NCI-H2227 (cell line): ENCODE data around the gene ZFP62.
"Not testable (repeated sequence)": the region's sequence is repeated elsewhere in the genome, so short reads cannot be mapped to it uniquely, and the experiment has no call there.

Source experiments
- DNase-seq: peaks from one replicate; lab custom pipeline; 2025; ENCODE audit not compliant: unreplicated experiment; lab: John Stamatoyannopoulos, UW

ZFP62 gene

GRCh38 chr5:180830253-180831138 lies 30.6 kb downstream of the ZFP62 start:
- DNase-seq = peak; percentile 57

GRCh38 chr5:180829726-180830125 lies 31.4 kb downstream of the ZFP62 start:
- no peak for DNase-seq

- not testable (repeated sequence) for DNase-seq
These were observed 32.1 kb downstream of the ZFP62 start for GRCh38 chr5:180828756-180829531.

- not testable (repeated sequence) for DNase-seq
These were observed 33.7 kb downstream of the ZFP62 start for GRCh38 chr5:180827374-180827773.

GRCh38 chr5:180825768-180826525 lies 35.1 kb downstream of the ZFP62 start:
- no peak for DNase-seq

GRCh38 chr5:180824630-180825476 lies 36.2 kb downstream of the ZFP62 start:
- DNase-seq = no peak

- DNase-seq = no peak
These were observed 37.0 kb downstream of the ZFP62 start for GRCh38 chr5:180823940-180824629.

GRCh38 chr5:180823346-180823745 lies 37.7 kb downstream of the ZFP62 start:
- no peak for DNase-seq

- no peak for DNase-seq
These were observed 39.5 kb downstream of the ZFP62 start for GRCh38 chr5:180821538-180821937.

- no peak for DNase-seq
These were observed 40.2 kb downstream of the ZFP62 start for GRCh38 chr5:180820788-180821321.

GRCh38 chr5:180818677-180819341 lies 42.3 kb downstream of the ZFP62 start:
- DNase-seq = no peak

GRCh38 chr5:180817893-180818674 lies 43.0 kb downstream of the ZFP62 start:
- DNase-seq = no peak

GRCh38 chr5:180816608-180817534 lies 44.2 kb downstream of the ZFP62 start:
- peak; percentile 19 for DNase-seq

GRCh38 chr5:180815293-180815917 lies 45.7 kb downstream of the ZFP62 start:
- no peak for DNase-seq

- no peak for DNase-seq
These were observed 47.7 kb downstream of the ZFP62 start for GRCh38 chr5:180813420-180813819.

- DNase-seq = no peak
These were observed 49.4 kb downstream of the ZFP62 start for GRCh38 chr5:180811623-180812124.
